Activated CD4-positive, alpha-beta T cell treated with anti-CD3 and anti-CD28 coated beads, Interleukin-2, amount 50 U/mL, for 1 hour (primary cell): ENCODE results near the gene AKAP8L.

Experiments
- DNase-seq: peaks from one replicate; pipeline ENCODE4 v3.0.0-alpha.2; 2020

Gene AKAP8L

GRCh38 chr19:15432629-15433518 lies 14.1 kb upstream of the AKAP8L start:
- DNase-seq = peak; percentile 92

- DNase-seq = no peak
Measured at GRCh38 chr19:15432018-15432494, 13.3 kb upstream of the AKAP8L start.

GRCh38 chr19:15431396-15432017 lies 12.7 kb upstream of the AKAP8L start:
- DNase-seq = no peak

GRCh38 chr19:15430526-15431120 lies 11.8 kb upstream of the AKAP8L start:
- DNase-seq = no peak

- DNase-seq = no peak
Measured at GRCh38 chr19:15429825-15430467, 11.2 kb upstream of the AKAP8L start.

GRCh38 chr19:15428956-15429824 lies 10.4 kb upstream of the AKAP8L start:
- no peak for DNase-seq

- no peak for DNase-seq
Measured at GRCh38 chr19:15427991-15428471, 9.2 kb upstream of the AKAP8L start.

GRCh38 chr19:15427350-15427700 lies 8.5 kb upstream of the AKAP8L start:
- no peak for DNase-seq

- DNase-seq = no peak
Measured at GRCh38 chr19:15426485-15427349, 7.9 kb upstream of the AKAP8L start.

- DNase-seq = no peak
Measured at GRCh38 chr19:15425321-15425950, 6.6 kb upstream of the AKAP8L start.

GRCh38 chr19:15424692-15425272 lies 6.0 kb upstream of the AKAP8L start:
- no peak for DNase-seq

GRCh38 chr19:15424121-15424520 lies 5.3 kb upstream of the AKAP8L start:
- no peak for DNase-seq

- no peak for DNase-seq
Measured at GRCh38 chr19:15423130-15423529, 4.3 kb upstream of the AKAP8L start.

- no peak for DNase-seq
Measured at GRCh38 chr19:15422296-15423075, 3.7 kb upstream of the AKAP8L start.

GRCh38 chr19:15421721-15422260 lies 3.0 kb upstream of the AKAP8L start:
- no peak for DNase-seq

- DNase-seq = no peak
Measured at GRCh38 chr19:15421136-15421695, 2.4 kb upstream of the AKAP8L start.

- no peak for DNase-seq
Measured at GRCh38 chr19:15419413-15420025, 731 bp upstream of the AKAP8L start.

GRCh38 chr19:15418231-15418578 lies 583 bp downstream of the AKAP8L start:
- DNase-seq = no peak
